HEK293 (cell line): ENCODE data around the gene CLDN1.

Experiments
- AEBP2 ChIP-seq: fragments of 450-650 bp; formaldehyde crosslinking; IDR thresholded peaks from 2 replicates; pipeline ENCODE4 v1.5.1; 2016; ENCODE audit warnings: missing biosample characterization, missing genetic modification characterization, borderline replicate concordance
- CTCF ChIP-seq: fragments of 450-650 bp; formaldehyde crosslinking; IDR thresholded peaks from 2 replicates; pipeline ENCODE4 v1.5.1; 2016; ENCODE audit warnings: missing biosample characterization, missing genetic modification characterization
- ELK4 ChIP-seq: IDR thresholded peaks from 2 replicates; pipeline ENCODE4 v1.6.1; 2011; ENCODE audit warnings: mild to moderate bottlenecking, low read depth, low read length, borderline replicate concordance
- HIC1 ChIP-seq: fragments of 450-650 bp; formaldehyde crosslinking; IDR thresholded peaks from 2 replicates; pipeline ENCODE4 v1.5.1; 2016; ENCODE audit warnings: missing biosample characterization, missing genetic modification characterization
- OVOL3 ChIP-seq: fragments of 450-650 bp; formaldehyde crosslinking; IDR thresholded peaks from 2 replicates; pipeline ENCODE4 v1.5.1; 2016; ENCODE audit warnings: missing biosample characterization, missing genetic modification characterization
- REST ChIP-seq: fragments of 450-650 bp; formaldehyde crosslinking; IDR thresholded peaks from 2 replicates; pipeline ENCODE4 v1.5.1; 2016; ENCODE audit warnings: missing biosample characterization, missing genetic modification characterization
- YY1 ChIP-seq: fragments of 450-650 bp; formaldehyde crosslinking; IDR thresholded peaks from 2 replicates; pipeline ENCODE4 v1.5.1; 2018; ENCODE audit warnings: missing biosample characterization, missing genetic modification characterization
- ZBTB26 ChIP-seq: fragments of 450-650 bp; formaldehyde crosslinking; optimal IDR thresholded peaks from 2 replicates; pipeline ENCODE3; 2016; ENCODE audit warnings: missing biosample characterization, mild to moderate bottlenecking, missing genetic modification characterization
- ZNF239 ChIP-seq: fragments of 450-650 bp; formaldehyde crosslinking; IDR thresholded peaks from 2 replicates; pipeline ENCODE4 v1.5.1; 2016; ENCODE audit warnings: missing biosample characterization, missing genetic modification characterization
- ZNF274 ChIP-seq, 2 experiments: fragments of 200-500 bp in 1 of 2; fragments of 450-650 bp in 1 of 2; sonication (Bioruptor generic) in 1 of 2; formaldehyde crosslinking in 1 of 2; IDR thresholded peaks; 2 replicates each; pipeline versions ENCODE4 v1.5.1 to v1.6.1; 2014 to 2016; ENCODE audit warnings: borderline replicate concordance in 1 of 2, inconsistent platforms in 1 of 2, low read length in 1 of 2, missing biosample characterization in 1 of 2, missing genetic modification characterization in 1 of 2
- ZNF366 ChIP-seq: fragments of 450-650 bp; formaldehyde crosslinking; conservative IDR thresholded peaks from 2 replicates; pipeline ENCODE4 v1.5.1; 2016; ENCODE audit warnings: missing biosample characterization, missing genetic modification characterization
- ZNF624 ChIP-seq: fragments of 450-650 bp; formaldehyde crosslinking; IDR thresholded peaks from 2 replicates; pipeline ENCODE4 v1.5.1; 2017; ENCODE audit warnings: missing biosample characterization, missing genetic modification characterization
- ZNF645 ChIP-seq: fragments of 450-650 bp; formaldehyde crosslinking; IDR thresholded peaks from 2 replicates; pipeline ENCODE4; 2016; ENCODE audit warnings: missing biosample characterization, missing genetic modification characterization
- ZNF837 ChIP-seq: fragments of 450-650 bp; formaldehyde crosslinking; IDR thresholded peaks from 2 replicates; pipeline ENCODE4 v1.5.1; 2016; ENCODE audit warnings: missing biosample characterization, missing genetic modification characterization

- TF ChIP-seq CTCF (tag by site-specific recombination) = no peak
- no peak for TF ChIP-seq ZNF274 (IDR thresholded peaks at IDR 0.05; ENCODE audit: low read length)
- TF ChIP-seq ZNF274 (tag by site-specific recombination; IDR thresholded peaks at IDR 0.05; ENCODE audit: borderline replicate concordance) = no peak
- no peak for TF ChIP-seq ZNF366
- no peak for TF ChIP-seq REST (tag by site-specific recombination)
- no peak for TF ChIP-seq ELK4
- no peak for TF ChIP-seq AEBP2
- no peak for TF ChIP-seq ZBTB26 (tag by site-specific recombination)
- no peak for TF ChIP-seq YY1
- TF ChIP-seq ZNF837 (tag by site-specific recombination) = no peak
- no peak; the same call in 1 of the 2 replicates for TF ChIP-seq HIC1 (tag by site-specific recombination)
- no peak for TF ChIP-seq ZNF624 (tag by site-specific recombination)
- no peak for TF ChIP-seq ZNF239 (tag by site-specific recombination)
- no peak for TF ChIP-seq OVOL3 (tag by site-specific recombination)
- no peak for TF ChIP-seq ZNF645 (tag by site-specific recombination)
These were observed 479 bp upstream of the CLDN1 start for GRCh38 chr3:190322604-190323245.
